Astrocyte of the spinal cord (primary cell): ENCODE data around the gene CIAO3.

Source experiments
- DNase-seq: peaks from one replicate; pipeline ENCODE4 v3.0.0; 2011; ENCODE audit warnings: low read depth, low spot score
- H3K4me3 ChIP-seq: 2 replicates; pipeline ENCODE4 v1.5.1; 2011; ENCODE audit warnings: low read depth, mild to moderate bottlenecking, low read length, moderate library complexity
- CTCF ChIP-seq: IDR thresholded peaks from 2 replicates; pipeline ENCODE4 v1.5.1; 2012; ENCODE audit warnings: low read depth, mild to moderate bottlenecking, low read length, inconsistent platforms
- in situ Hi-C: cut with HindIII; loops from 2 replicates; pipeline ENCODE4 v1.10.0; 2017; ENCODE audit warnings: low sequenced_read_pairs

The CIAO3 gene

GRCh38 chr16:682493-683395 is 58.1 kb downstream of the CIAO3 start:
- in situ Hi-C loops, result no loop called here
- no peak for TF ChIP-seq CTCF
- H3K4me3 ChIP-seq, result peak overlapping the region; percentile 48
- no peak for DNase-seq

GRCh38 chr16:681746-682427 is 58.9 kb downstream of the CIAO3 start:
- peak; percentile 19 for DNase-seq

GRCh38 chr16:680967-681745 is 59.6 kb downstream of the CIAO3 start:
- peak; percentile 40 for DNase-seq
- peak overlapping the region; percentile 75 for H3K4me3 ChIP-seq
- TF ChIP-seq CTCF, result no peak
- in situ Hi-C loops, result no loop called here

More at GRCh38 chr16:681746-682427, 58.9 kb downstream of the CIAO3 start:
- H3K4me3 ChIP-seq, result peak overlapping the region; percentile 75
- in situ Hi-C loops, result no loop called here
- no peak for TF ChIP-seq CTCF

GRCh38 chr16:680625-680945 is 60.2 kb downstream of the CIAO3 start:
- DNase-seq, result no peak
- TF ChIP-seq CTCF, result no peak
- in situ Hi-C loops, result no loop called here
- peak overlapping the region; percentile 75 for H3K4me3 ChIP-seq

GRCh38 chr16:679814-680624 is 60.8 kb downstream of the CIAO3 start, which contains the start of gene STUB1:
TSS of gene STUB1 (plus strand) at chr16:680410. CDS start at chr16:680526, 116 bp downstream.
- H3K4me3 ChIP-seq, result peak within 1 kb of the TSS; percentile 75
- in situ Hi-C loops, result no loop called here
- DNase-seq, result peak; percentile 87
- no peak for TF ChIP-seq CTCF
